ENCODE results near the gene CDC42BPB.

CDC42BPB gene

GRCh38 chr14:103104654-103105452, 47.5 kb upstream of the CDC42BPB start:
- no peaks in the 10 kb centered on the region for H4K20me1 ChIP-seq (ENCODE audit: low read depth, low read length)
- H3F3A ChIP-seq (ENCODE audit: insufficient read depth): no peaks in the 10 kb centered on the region
- no peak overlapping the region for H3K4me2 ChIP-seq (ENCODE audit: low read depth, low read length, poor library complexity, severe bottlenecking)
- H3K9me3 ChIP-seq (ENCODE audit: insufficient read depth, low read length): no peaks in the 10 kb centered on the region
- H3K27ac ChIP-seq (ENCODE audit: low read depth, low read length): no peak overlapping the region
- H2AFZ ChIP-seq (ENCODE audit: low read depth, low read length, severe bottlenecking): no peak overlapping the region
- H3K9ac ChIP-seq (ENCODE audit: low read length): no peak overlapping the region
- H3K79me2 ChIP-seq (ENCODE audit: insufficient read depth, low read length): no peaks in the 10 kb centered on the region
- H3K4me3 ChIP-seq (ENCODE audit: insufficient read depth, low read length, poor library complexity, severe bottlenecking): no peak overlapping the region
- no peaks in the 10 kb centered on the region for H3K9me2 ChIP-seq (replicated peaks; ENCODE audit: insufficient read depth, low read length)
- H3K36me3 ChIP-seq (ENCODE audit: low read length): no peaks in the 10 kb centered on the region
- no peaks in the 10 kb centered on the region for H3K27me3 ChIP-seq (ENCODE audit: low read length)
- TF ChIP-seq EZH2phosphoT487 (conservative IDR thresholded peaks at IDR 0.05; ENCODE audit: low read length) (no peak), CTCF (IDR thresholded peaks at IDR 0.05; ENCODE audit: insufficient read depth, low read length, poor library complexity, severe bottlenecking) (peak; percentile 87)

- no peaks in the 10 kb centered on the region for H3K36me3 ChIP-seq (ENCODE audit: low read length)
- H3K9ac ChIP-seq (ENCODE audit: low read length): no peak overlapping the region
- no peaks in the 10 kb centered on the region for H3K27me3 ChIP-seq (ENCODE audit: low read length)
- H3K9me3 ChIP-seq (ENCODE audit: insufficient read depth, low read length): no peaks in the 10 kb centered on the region
- no peaks in the 10 kb centered on the region for H3F3A ChIP-seq (ENCODE audit: insufficient read depth)
- no peak overlapping the region for H3K4me2 ChIP-seq (ENCODE audit: low read depth, low read length, poor library complexity, severe bottlenecking)
- H4K20me1 ChIP-seq (ENCODE audit: low read depth, low read length): no peaks in the 10 kb centered on the region
- H3K4me3 ChIP-seq (ENCODE audit: insufficient read depth, low read length, poor library complexity, severe bottlenecking): no peak overlapping the region
- TF ChIP-seq CTCF (IDR thresholded peaks at IDR 0.05; ENCODE audit: insufficient read depth, low read length, poor library complexity, severe bottlenecking): no peak
- TF ChIP-seq EZH2phosphoT487 (conservative IDR thresholded peaks at IDR 0.05; ENCODE audit: low read length): no peak
- no peak overlapping the region for H2AFZ ChIP-seq (ENCODE audit: low read depth, low read length, severe bottlenecking)
- H3K27ac ChIP-seq (ENCODE audit: low read depth, low read length): no peak overlapping the region
- H3K79me2 ChIP-seq (ENCODE audit: insufficient read depth, low read length): no peaks in the 10 kb centered on the region
- no peaks in the 10 kb centered on the region for H3K9me2 ChIP-seq (replicated peaks; ENCODE audit: insufficient read depth, low read length)
Observed at GRCh38 chr14:103104389-103104653, 47.0 kb upstream of the CDC42BPB start.

GRCh38 chr14:103103461-103104388, 46.4 kb upstream of the CDC42BPB start:
- Histone ChIP-seq H3F3A (ENCODE audit: insufficient read depth) (no peaks in the 10 kb centered on the region), H3K9me2 (replicated peaks; ENCODE audit: insufficient read depth, low read length) (no peaks in the 10 kb centered on the region), H3K36me3 (ENCODE audit: low read length) (no peaks in the 10 kb centered on the region), H3K27me3 (ENCODE audit: low read length) (no peaks in the 10 kb centered on the region), H4K20me1 (ENCODE audit: low read depth, low read length) (no peaks in the 10 kb centered on the region), H2AFZ (ENCODE audit: low read depth, low read length, severe bottlenecking) (no peak overlapping the region), H3K9me3 (ENCODE audit: insufficient read depth, low read length) (no peaks in the 10 kb centered on the region), H3K4me2 (ENCODE audit: low read depth, low read length, poor library complexity, severe bottlenecking) (no peak overlapping the region), H3K27ac (ENCODE audit: low read depth, low read length) (no peak overlapping the region), H3K79me2 (ENCODE audit: insufficient read depth, low read length) (no peaks in the 10 kb centered on the region), H3K4me3 (ENCODE audit: insufficient read depth, low read length, poor library complexity, severe bottlenecking) (no peak overlapping the region), H3K9ac (ENCODE audit: low read length) (no peak overlapping the region)
- TF ChIP-seq CTCF (IDR thresholded peaks at IDR 0.05; ENCODE audit: insufficient read depth, low read length, poor library complexity, severe bottlenecking): no peak
- no peak for TF ChIP-seq EZH2phosphoT487 (conservative IDR thresholded peaks at IDR 0.05; ENCODE audit: low read length)

All from SU-DHL-6 (cell line).